Caco-2 (cell line): ENCODE measurements around the gene PPARGC1A. TPM values are rescaled to one million over a fixed set of nuclear protein-coding genes. Genes with fewer than 3 reads are reported as not detected.

Experiments used
- BruUV-seq: library from RNA; stranded (reverse); fragments of 400-500 nt; replicated peaks from 2 replicates; lab custom pipeline; 2021; lab: Mats Ljungman, UMichigan
- CTCF ChIA-PET: fragments of 300-600 bp; sonication (Branson Sonifier 250); formaldehyde crosslinking; loops from one replicate; lab custom pipeline; 2022; ENCODE audit warnings: antibody characterized with exemption; lab: Charles Lee
- POLR2A ChIA-PET: fragments of 300-600 bp; sonication (Branson Sonifier 250); formaldehyde crosslinking; loops from one replicate; lab custom pipeline; 2022; ENCODE audit warnings: antibody characterized with exemption; lab: Charles Lee
- DNase-seq, 2 experiments: peaks; one replicate each; pipeline versions ENCODE4 v3.0.0 to v3.0.0-alpha.2; 2020 to 2022
- H3K27me3 ChIP-seq: replicated peaks from 2 replicates; pipeline ENCODE4 v1.6.0; 2011; ENCODE audit warnings: low read length; ENCODE audit not compliant: control insufficient read depth, insufficient read depth
- H3K36me3 ChIP-seq: 2 replicates; pipeline ENCODE4 v1.5.1; 2011; ENCODE audit warnings: low read length; ENCODE audit not compliant: control insufficient read depth, insufficient read depth
- H3K4me1 ChIP-seq: fragments of 250-450 bp; sonication (Bioruptor Pico); 2 replicates; pipeline ENCODE4 v1.5.1; 2020; ENCODE audit warnings: mild to moderate bottlenecking
- H3K4me3 ChIP-seq: 2 replicates; pipeline ENCODE4 v1.5.1; 2011; ENCODE audit warnings: low read depth, mild to moderate bottlenecking, control low read depth, low read length
- H3K9me3 ChIP-seq: fragments of 250-450 bp; sonication (Bioruptor Pico); 2 replicates; pipeline ENCODE4 v1.5.1; 2020; ENCODE audit warnings: mild to moderate bottlenecking, moderate library complexity
- H3K27ac Mint-ChIP-seq: one replicate; pipeline ENCODE4 v1.8.0; 2022; ENCODE audit warnings: mixed read lengths; ENCODE audit not compliant: unreplicated experiment
- H3K27me3 Mint-ChIP-seq: one replicate; pipeline ENCODE4 v1.8.0; 2022; ENCODE audit warnings: mixed read lengths; ENCODE audit not compliant: insufficient read depth, unreplicated experiment
- H3K36me3 Mint-ChIP-seq: one replicate; pipeline ENCODE4 v1.8.0; 2022; ENCODE audit warnings: mild to moderate bottlenecking, mixed read lengths; ENCODE audit not compliant: insufficient read depth, unreplicated experiment
- H3K4me1 Mint-ChIP-seq: one replicate; pipeline ENCODE4 v1.8.0; 2022; ENCODE audit warnings: low read depth, mixed read lengths; ENCODE audit not compliant: unreplicated experiment
- H3K4me3 Mint-ChIP-seq: one replicate; pipeline ENCODE4 v1.8.0; 2022; ENCODE audit warnings: mild to moderate bottlenecking, moderate library complexity, mixed read lengths; ENCODE audit not compliant: unreplicated experiment
- H3K9me3 Mint-ChIP-seq: one replicate; pipeline ENCODE4 v1.8.0; 2022; ENCODE audit warnings: mixed read lengths; ENCODE audit not compliant: unreplicated experiment
- intact Hi-C: fragments of 100-400 bp; cut with micrococcal nuclease; formaldehyde crosslinking; loops from one replicate; pipeline ENCODE4 v1.10.0; 2022; ENCODE audit not compliant: unreplicated experiment
- total RNA-seq: library from RNA; stranded (reverse); gene quantifications from 2 replicates; pipeline ENCODE4 v1.2.3, GENCODE V29; 2022
- TF ChIP-seq, protein P1 (sequence below), 2 experiments: fragments of 200-600 bp in 1 of 2; IDR thresholded peaks; 1 replicate in 1 of 2; 2 replicates in 1 of 2; pipeline versions ENCODE4 v1.5.1 to v1.8.0; 2011 to 2022; ENCODE audit warnings: antibody characterized with exemption in 1 of 2, control low read depth in 1 of 2, inconsistent platforms in 1 of 2, low read depth in 1 of 2, low read length in 1 of 2, mild to moderate bottlenecking in 1 of 2, moderate library complexity in 1 of 2; ENCODE audit not compliant: insufficient read depth in 1 of 2, severe bottlenecking in 1 of 2, unreplicated experiment in 1 of 2

The PPARGC1A gene
- total RNA-seq, 1 experiment from 2014 or later = not detected

GRCh38 chr4:23891064-23891421 is 1.2 kb upstream of the PPARGC1A start:
- Histone ChIP-seq H3K27me3 (no peaks in the 10 kb centered on the region), H3K9me3 (no peaks in the 10 kb centered on the region), H3K4me1 (no peaks in the 10 kb centered on the region), H3K36me3 (no peaks in the 10 kb centered on the region), H3K4me3 (no peak overlapping the region)
- no peaks in the 10 kb centered on the region for H3K36me3 Mint-ChIP-seq
- H3K4me3 Mint-ChIP-seq = no peak overlapping the region
- no peak overlapping the region for H3K27ac Mint-ChIP-seq
- BruUV-seq = no TSS peak
- no peak for DNase-seq
- H3K27me3 Mint-ChIP-seq = peaks cover 20% of the 10 kb centered on the region
- H3K9me3 Mint-ChIP-seq = no peaks in the 10 kb centered on the region
- ChIA-PET CTCF (no interaction called here), POLR2A (no interaction called here)
- peaks cover 10% of the 10 kb centered on the region for H3K4me1 Mint-ChIP-seq
- intact Hi-C loops = no loop called here
- TF ChIP-seq, protein P1, sequence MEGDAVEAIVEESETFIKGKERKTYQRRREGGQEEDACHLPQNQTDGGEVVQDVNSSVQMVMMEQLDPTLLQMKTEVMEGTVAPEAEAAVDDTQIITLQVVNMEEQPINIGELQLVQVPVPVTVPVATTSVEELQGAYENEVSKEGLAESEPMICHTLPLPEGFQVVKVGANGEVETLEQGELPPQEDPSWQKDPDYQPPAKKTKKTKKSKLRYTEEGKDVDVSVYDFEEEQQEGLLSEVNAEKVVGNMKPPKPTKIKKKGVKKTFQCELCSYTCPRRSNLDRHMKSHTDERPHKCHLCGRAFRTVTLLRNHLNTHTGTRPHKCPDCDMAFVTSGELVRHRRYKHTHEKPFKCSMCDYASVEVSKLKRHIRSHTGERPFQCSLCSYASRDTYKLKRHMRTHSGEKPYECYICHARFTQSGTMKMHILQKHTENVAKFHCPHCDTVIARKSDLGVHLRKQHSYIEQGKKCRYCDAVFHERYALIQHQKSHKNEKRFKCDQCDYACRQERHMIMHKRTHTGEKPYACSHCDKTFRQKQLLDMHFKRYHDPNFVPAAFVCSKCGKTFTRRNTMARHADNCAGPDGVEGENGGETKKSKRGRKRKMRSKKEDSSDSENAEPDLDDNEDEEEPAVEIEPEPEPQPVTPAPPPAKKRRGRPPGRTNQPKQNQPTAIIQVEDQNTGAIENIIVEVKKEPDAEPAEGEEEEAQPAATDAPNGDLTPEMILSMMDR (IDR thresholded peaks at IDR 0.05; ENCODE audit: insufficient read depth in 1 of 2, low read depth in 1 of 2, low read length in 1 of 2, severe bottlenecking in 1 of 2, unreplicated experiment in 1 of 2) = no peak

- Mint-ChIP-seq H3K9me3 (no peaks in the 10 kb centered on the region), H3K27ac (no peak overlapping the region), H3K4me1 (peaks cover 10% of the 10 kb centered on the region), H3K27me3 (peaks cover 17% of the 10 kb centered on the region), H3K36me3 (no peaks in the 10 kb centered on the region), H3K4me3 (no peak overlapping the region)
- Histone ChIP-seq H3K9me3 (no peaks in the 10 kb centered on the region), H3K27me3 (no peaks in the 10 kb centered on the region), H3K36me3 (no peaks in the 10 kb centered on the region), H3K4me3 (no peak overlapping the region), H3K4me1 (no peaks in the 10 kb centered on the region)
- ChIA-PET POLR2A (no interaction called here), CTCF (interaction anchor here (0.5 to 0.7 kb wide), 2 partner anchors 13 to 1508 kb away, joined by 3 to 10 read pairs; no protein-coding TSS in a partner anchor)
- intact Hi-C loops = no loop called here
- no TSS peak for BruUV-seq
- no peak for DNase-seq
- TF ChIP-seq, protein P1 (IDR thresholded peaks at IDR 0.05; ENCODE audit: insufficient read depth in 1 of 2, low read depth in 1 of 2, low read length in 1 of 2, severe bottlenecking in 1 of 2, unreplicated experiment in 1 of 2) = no peak
Observed at GRCh38 chr4:23890369-23891063, 669 bp upstream of the PPARGC1A start.

GRCh38 chr4:23889391-23889790 is 456 bp downstream of the PPARGC1A start:
- ChIA-PET POLR2A (no interaction called here), CTCF (interaction anchor here (0.6 kb wide), 1 partner anchor 1181 kb away, joined by 4 read pairs; no protein-coding TSS in a partner anchor)
- Histone ChIP-seq H3K4me1 (no peaks in the 10 kb centered on the region), H3K36me3 (no peaks in the 10 kb centered on the region), H3K27me3 (no peaks in the 10 kb centered on the region), H3K9me3 (no peaks in the 10 kb centered on the region), H3K4me3 (no peak overlapping the region)
- H3K27ac Mint-ChIP-seq = no peak overlapping the region
- BruUV-seq = no TSS peak
- no peak for DNase-seq
- TF ChIP-seq, protein P1 (IDR thresholded peaks at IDR 0.05; ENCODE audit: insufficient read depth in 1 of 2, low read depth in 1 of 2, low read length in 1 of 2, severe bottlenecking in 1 of 2, unreplicated experiment in 1 of 2) = no peak
- H3K36me3 Mint-ChIP-seq = no peaks in the 10 kb centered on the region
- no peaks in the 10 kb centered on the region for H3K9me3 Mint-ChIP-seq
- peaks cover 21% of the 10 kb centered on the region for H3K27me3 Mint-ChIP-seq
- intact Hi-C loops = no loop called here
- peaks cover 10% of the 10 kb centered on the region for H3K4me1 Mint-ChIP-seq
- peak overlapping the region; percentile 53 for H3K4me3 Mint-ChIP-seq
